GM19238 (cell line): ENCODE data around the gene EPHA2.

Experiments
- DNase-seq: peaks from one replicate; pipeline ENCODE4 v3.0.0; 2011; ENCODE audit warnings: low spot score; ENCODE audit not compliant: insufficient read length

The EPHA2 gene

DNA sequence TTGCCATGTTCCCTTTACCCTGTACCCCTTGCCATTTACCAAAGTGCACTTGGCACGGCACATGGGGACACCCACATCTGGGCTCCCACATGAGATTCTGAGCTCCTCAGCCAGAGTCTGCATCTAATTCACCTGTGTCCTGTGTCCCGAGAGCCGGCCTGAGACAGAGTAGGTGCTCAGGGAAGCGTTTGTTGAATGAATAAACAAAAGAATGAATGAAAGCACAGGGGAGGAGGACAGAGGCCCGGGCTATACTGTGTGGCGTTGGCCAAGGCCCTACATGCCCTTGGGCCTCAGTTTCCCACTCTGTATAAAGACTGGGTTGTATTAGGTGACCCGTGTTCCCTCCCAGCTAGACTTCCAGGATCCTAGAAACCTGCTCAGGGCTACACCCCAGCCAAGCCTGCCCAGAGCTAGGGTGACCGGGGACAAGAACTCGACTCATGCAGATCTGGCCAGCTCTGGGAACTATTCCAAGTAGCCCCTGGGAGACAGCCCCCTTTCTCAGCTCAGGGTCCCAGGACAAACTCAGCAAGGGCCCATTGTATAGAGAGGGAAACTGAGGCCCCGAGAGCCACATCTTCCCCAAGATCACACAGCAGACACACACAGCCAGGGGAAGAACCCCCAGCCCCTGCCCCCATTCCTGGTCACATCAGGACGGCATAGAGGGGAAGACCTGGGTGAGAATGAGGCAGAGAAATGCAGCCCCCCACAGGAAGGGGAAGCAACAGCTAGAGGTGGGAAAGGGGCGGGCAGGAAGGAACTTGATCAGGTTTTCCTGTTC is 6.0 kb downstream of the EPHA2 start:
- no peak for DNase-seq

DNA sequence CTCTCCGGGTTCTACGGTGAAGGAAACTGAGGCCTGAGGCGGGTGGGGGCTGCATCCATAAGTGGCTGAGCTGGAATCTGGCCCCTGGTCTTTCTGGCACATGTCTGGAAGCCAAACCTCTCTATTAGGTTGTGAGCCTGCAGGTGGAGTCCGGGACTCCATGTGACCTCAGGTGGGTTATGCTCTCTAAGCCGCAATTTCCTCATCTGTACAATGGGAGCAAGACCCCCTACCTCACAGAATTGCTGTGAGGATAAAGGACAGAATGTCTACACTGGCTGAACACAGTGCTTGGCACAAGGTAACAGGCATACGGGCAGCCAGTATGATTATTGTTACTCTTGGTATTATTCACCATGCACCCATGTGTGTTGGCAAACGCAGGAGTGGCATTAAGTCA is 6.7 kb downstream of the EPHA2 start:
- no peak for DNase-seq

- no peak for DNase-seq
These were observed 7.4 kb downstream of the EPHA2 start for GRCh38 chr1:16148329-16149092.

DNA sequence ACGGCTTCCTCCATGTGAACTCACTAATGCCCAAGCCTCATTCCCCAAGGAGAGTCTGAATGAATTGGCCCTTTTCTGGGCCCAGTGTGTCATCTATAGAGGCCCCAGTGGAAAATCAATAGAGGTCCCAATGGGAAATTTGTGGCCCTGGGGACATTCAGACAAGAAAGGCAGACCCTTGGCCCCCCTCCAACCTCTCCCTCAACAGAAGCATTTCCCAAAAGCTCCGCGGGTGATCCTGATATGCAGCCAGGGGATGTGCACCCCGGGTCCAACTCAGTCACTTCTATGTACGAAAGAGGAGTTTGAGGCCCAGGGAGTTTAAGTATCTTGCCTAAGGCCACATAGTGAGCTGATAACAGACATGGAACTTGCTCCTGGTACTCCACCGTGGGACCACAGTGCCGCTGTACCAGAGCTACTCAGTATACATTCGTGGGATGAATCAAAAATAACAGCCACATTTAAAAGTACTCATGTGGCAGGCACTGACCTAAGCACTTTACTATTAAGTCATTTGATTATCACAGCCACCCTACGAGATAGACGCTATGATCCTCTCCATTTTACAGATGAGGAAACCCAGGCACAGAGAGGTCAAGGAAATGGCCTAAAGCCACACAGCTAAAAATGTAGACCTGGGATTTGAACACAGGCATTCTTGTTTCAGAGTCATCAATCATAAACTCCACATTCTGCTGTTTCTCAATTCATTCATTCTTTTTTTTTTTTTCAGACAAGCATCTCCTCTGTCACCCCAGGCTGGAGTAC is 8.5 kb downstream of the EPHA2 start:
- no peak for DNase-seq

- no peak for DNase-seq
These were observed 9.4 kb downstream of the EPHA2 start for GRCh38 chr1:16146279-16147155.

GRCh38 chr1:16145662-16146278 is 10.1 kb downstream of the EPHA2 start:
- no peak for DNase-seq

- DNase-seq = no peak
These were observed 10.7 kb downstream of the EPHA2 start for GRCh38 chr1:16145030-16145661.

GRCh38 chr1:16144325-16145029 is 11.4 kb downstream of the EPHA2 start:
- no peak for DNase-seq

- DNase-seq = no peak
These were observed 12.1 kb downstream of the EPHA2 start for GRCh38 chr1:16143566-16144324.

GRCh38 chr1:16143005-16143565 is 12.8 kb downstream of the EPHA2 start:
- DNase-seq = no peak

DNA sequence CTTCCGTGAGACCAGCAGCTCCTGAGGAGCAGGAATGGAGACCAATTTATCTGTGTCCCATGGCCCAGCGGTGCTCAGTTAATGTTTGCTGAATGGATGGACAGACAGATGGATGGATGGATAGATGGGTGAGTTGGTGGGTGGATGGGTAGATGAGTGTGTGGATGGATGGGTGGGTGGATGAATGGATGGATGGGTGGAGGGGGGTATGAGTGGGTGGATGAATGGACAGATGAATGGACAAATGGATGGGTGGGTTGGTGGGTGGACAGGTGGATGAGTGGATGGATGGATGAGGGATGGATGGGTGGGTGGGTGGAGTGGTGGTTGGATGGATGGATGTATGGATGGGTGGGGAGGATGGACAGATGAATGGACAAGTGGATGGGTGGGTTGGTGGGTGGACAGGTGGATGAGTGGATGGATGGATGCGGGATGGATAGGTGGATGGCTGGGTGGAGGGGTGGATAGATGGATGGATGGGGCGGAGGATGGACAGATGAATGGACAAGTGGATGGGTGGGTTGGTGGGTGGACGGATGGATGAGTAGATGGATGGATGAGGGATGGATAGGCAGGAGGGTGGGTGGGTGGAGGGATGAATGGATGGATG is 13.4 kb downstream of the EPHA2 start:
- no peak for DNase-seq

GRCh38 chr1:16141573-16142336 is 14.1 kb downstream of the EPHA2 start:
- no peak for DNase-seq

GRCh38 chr1:16140068-16140596 is 15.7 kb downstream of the EPHA2 start:
- DNase-seq = no peak

GRCh38 chr1:16139473-16139962 is 16.4 kb downstream of the EPHA2 start:
- DNase-seq = no peak

DNA sequence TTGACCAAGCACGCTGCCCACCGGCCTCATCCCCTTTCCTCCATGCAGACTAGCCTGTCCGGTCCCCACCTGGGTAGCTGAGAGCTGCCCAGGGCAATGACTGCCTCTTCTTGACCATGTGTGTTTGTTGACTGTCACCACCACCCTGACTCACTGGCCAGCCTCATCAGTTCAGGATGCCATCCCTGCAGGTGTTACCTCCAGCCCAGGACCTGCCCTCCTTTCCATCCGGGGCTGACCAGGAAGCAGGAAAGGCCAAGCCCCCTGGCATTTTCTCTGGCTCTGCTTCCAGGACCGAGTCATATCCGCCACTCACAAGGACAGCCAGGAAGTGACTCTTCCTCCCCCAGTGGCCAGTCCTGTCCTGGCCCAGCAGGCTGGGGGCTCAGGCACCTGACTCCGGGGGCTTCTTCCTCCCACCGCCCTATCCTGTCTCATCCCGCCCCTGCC is 17.1 kb downstream of the EPHA2 start:
- DNase-seq = no peak

DNA sequence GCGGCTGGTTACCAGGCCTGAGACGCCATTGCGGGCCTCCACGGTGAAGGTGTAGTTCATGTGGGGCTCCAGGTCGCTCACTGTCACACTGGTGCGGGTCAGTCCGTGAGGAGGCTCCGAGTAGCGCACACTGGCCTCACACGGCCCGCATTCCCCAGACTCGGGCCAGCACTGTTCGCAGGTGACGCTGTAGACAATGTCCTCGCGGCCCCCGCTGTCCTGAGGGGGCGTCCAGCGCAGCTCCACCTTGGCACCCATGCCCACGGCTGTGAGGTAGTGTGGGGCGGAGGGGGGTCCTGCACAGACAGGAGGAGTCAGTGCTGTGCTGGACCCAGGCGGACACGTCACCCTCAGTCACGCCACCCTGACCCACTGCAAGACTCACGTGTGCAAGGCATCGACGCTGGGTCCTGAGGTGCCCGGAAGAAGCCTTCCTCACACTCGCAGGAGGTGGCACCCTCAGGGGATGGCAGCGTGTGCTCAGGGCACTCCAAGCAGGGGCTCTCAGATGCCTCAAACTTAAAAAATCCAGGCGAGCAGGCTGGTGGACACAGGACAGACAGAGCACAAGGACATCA is 17.9 kb downstream of the EPHA2 start:
- no peak for DNase-seq
